ENCODE data around the gene CCDC169.
"Not testable (repeated sequence)": the region's sequence is repeated elsewhere in the genome, so short reads cannot be mapped to it uniquely, and the experiment has no call there.

Gene CCDC169

DNA sequence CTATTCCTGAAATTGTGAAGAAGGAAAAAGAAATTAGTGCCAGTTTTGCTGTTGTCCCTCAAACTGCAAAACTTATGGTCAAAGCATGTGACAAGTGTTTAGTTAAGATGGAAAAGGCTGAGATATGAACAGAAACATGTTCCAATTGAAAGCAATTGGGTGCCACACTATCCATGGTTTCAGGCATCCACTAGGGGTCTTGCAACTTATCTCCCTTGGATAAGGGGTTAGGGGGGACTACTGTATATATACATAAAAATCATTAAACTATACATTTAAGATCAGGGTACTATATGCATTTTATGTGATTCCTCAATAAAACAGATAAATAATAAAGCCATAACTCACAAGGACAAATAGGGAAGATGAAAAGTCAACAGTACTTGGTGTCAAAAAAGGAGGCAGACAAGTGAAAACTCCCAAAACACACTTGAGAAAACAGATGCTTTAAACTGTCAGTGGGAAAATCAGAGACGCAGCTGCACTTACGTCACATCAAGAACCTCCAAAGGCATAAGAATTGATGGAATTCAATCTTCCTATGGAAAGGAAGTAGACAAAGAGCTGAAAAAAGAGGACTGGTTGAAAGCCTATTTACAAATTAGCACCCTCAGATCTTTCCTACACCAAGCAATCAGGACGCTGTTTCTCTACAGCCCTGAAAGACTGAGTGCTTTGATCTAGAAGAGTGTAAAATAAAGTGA, 40.5 kb upstream of the CCDC169 start:
- TF ChIP-seq, protein P1, sequence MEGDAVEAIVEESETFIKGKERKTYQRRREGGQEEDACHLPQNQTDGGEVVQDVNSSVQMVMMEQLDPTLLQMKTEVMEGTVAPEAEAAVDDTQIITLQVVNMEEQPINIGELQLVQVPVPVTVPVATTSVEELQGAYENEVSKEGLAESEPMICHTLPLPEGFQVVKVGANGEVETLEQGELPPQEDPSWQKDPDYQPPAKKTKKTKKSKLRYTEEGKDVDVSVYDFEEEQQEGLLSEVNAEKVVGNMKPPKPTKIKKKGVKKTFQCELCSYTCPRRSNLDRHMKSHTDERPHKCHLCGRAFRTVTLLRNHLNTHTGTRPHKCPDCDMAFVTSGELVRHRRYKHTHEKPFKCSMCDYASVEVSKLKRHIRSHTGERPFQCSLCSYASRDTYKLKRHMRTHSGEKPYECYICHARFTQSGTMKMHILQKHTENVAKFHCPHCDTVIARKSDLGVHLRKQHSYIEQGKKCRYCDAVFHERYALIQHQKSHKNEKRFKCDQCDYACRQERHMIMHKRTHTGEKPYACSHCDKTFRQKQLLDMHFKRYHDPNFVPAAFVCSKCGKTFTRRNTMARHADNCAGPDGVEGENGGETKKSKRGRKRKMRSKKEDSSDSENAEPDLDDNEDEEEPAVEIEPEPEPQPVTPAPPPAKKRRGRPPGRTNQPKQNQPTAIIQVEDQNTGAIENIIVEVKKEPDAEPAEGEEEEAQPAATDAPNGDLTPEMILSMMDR (IDR thresholded peaks at IDR 0.05) = no peak
- Histone ChIP-seq H3K4me1 (ENCODE audit: control insufficient read depth in 1 of 2, insufficient read depth in 1 of 2, low read depth in 1 of 2, low read length in 1 of 2) (peaks cover 2 to 10% of the 10 kb centered on the region in 2 experiments), H3K4me3 (ENCODE audit: low read depth in 1 of 2, low read length in 1 of 2) (no peak overlapping the region), H3K27me3 (no peaks in the 10 kb centered on the region), H3K27ac (no peak overlapping the region), H3K36me3 (peaks cover 6% of the 10 kb centered on the region), H3K9me3 (no peaks in the 10 kb centered on the region)

GRCh38 chr13:36332986-36333385, 35.4 kb upstream of the CCDC169 start:
- H3K4me1 ChIP-seq (ENCODE audit: control insufficient read depth in 1 of 2, insufficient read depth in 1 of 2, low read depth in 1 of 2, low read length in 1 of 2) = no peaks in the 10 kb centered on the region
- no peaks in the 10 kb centered on the region for H3K27me3 ChIP-seq
- TF ChIP-seq, protein P1 (IDR thresholded peaks at IDR 0.05) = no peak
- no peak overlapping the region for H3K4me3 ChIP-seq (ENCODE audit: low read depth in 1 of 2, low read length in 1 of 2)
- H3K27ac ChIP-seq = no peak overlapping the region
- peaks cover 37% of the 10 kb centered on the region for H3K36me3 ChIP-seq
- no peaks in the 10 kb centered on the region for H3K9me3 ChIP-seq

DNA sequence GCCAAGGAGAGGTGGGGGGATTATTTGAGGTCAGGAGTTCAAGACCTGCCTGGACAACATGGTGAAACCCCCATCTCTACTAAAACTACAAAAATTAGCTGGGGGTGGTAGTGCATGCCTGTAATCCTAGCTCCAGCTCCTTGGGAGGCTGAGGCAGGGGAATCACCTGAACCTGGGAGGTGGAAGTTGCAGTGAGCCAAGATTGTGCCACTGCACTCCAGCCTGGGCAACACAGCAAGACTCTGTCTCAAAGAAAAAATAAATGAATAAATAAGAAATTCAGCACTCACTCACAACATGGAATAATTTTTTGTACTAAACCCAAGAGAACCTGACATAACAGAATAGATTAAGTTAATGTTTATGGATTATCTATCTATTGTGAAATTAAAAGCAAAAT, 34.6 kb upstream of the CCDC169 start:
- H3K27me3 ChIP-seq; H3K4me1 ChIP-seq (ENCODE audit: control insufficient read depth in 1 of 2, insufficient read depth in 1 of 2, low read depth in 1 of 2, low read length in 1 of 2); H3K9me3 ChIP-seq; H3K4me3 ChIP-seq (ENCODE audit: low read depth in 1 of 2, low read length in 1 of 2); H3K27ac ChIP-seq: not testable (repeated sequence)
- peaks cover 44% of the 10 kb centered on the region for H3K36me3 ChIP-seq

DNA sequence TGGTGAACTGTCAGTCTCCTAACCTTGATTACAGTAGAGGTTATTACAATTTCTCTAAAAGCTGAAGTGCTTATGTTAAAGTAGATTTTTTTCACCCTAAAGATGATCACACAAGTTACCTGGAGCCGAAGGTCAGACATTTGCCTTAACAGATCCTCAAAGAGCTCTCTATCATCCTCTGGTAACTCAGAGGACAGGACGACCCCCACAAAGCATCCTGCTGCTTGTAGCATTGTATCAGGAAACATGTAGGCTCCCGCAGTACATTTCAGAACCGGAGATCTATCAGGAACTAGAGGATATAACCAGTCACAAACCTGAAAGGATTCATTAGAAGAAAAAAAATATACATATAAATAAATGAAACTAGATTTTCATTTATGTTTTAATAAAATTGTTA, 33.7 kb upstream of the CCDC169 start:
- no peaks in the 10 kb centered on the region for H3K9me3 ChIP-seq
- H3K27me3 ChIP-seq = no peaks in the 10 kb centered on the region
- no peak overlapping the region for H3K27ac ChIP-seq
- peaks cover 53% of the 10 kb centered on the region for H3K36me3 ChIP-seq
- H3K4me3 ChIP-seq (ENCODE audit: low read depth in 1 of 2, low read length in 1 of 2) = no peak overlapping the region
- no peaks in the 10 kb centered on the region for H3K4me1 ChIP-seq (ENCODE audit: control insufficient read depth in 1 of 2, insufficient read depth in 1 of 2, low read depth in 1 of 2, low read length in 1 of 2)
- TF ChIP-seq, protein P1 (IDR thresholded peaks at IDR 0.05) = no peak

DNA sequence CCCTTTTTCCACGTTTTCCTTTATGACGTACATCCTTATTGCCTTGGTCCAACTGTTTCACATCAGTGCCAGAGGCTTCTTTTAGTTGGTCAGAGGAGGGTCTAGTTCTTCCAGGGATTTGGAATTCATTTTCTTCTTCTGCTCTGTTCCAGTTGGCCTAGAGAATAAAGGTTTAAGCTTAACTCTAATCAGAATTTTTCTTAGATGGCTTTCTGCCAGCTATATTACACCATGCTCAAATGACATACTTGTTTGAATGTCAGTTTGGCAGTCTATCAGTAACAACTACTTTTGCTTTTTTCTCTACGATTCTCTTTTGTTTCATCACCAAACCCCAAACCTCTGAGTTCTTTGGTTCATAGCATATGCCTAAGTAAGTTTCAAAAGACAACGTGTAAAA, 31.7 kb upstream of the CCDC169 start:
- TF ChIP-seq, protein P1 (IDR thresholded peaks at IDR 0.05) = no peak
- Histone ChIP-seq H3K4me3 (ENCODE audit: low read depth in 1 of 2, low read length in 1 of 2) (no peak overlapping the region), H3K4me1 (ENCODE audit: control insufficient read depth in 1 of 2, insufficient read depth in 1 of 2, low read depth in 1 of 2, low read length in 1 of 2) (no peaks in the 10 kb centered on the region), H3K27me3 (no peaks in the 10 kb centered on the region), H3K9me3 (no peaks in the 10 kb centered on the region), H3K27ac (no peak overlapping the region), H3K36me3 (peaks cover 64% of the 10 kb centered on the region)

- H3K36me3 ChIP-seq = peaks cover 69% of the 10 kb centered on the region
- no peaks in the 10 kb centered on the region for H3K4me1 ChIP-seq (ENCODE audit: control insufficient read depth in 1 of 2, insufficient read depth in 1 of 2, low read depth in 1 of 2, low read length in 1 of 2)
- H3K27me3 ChIP-seq = no peaks in the 10 kb centered on the region
- TF ChIP-seq, protein P1 (IDR thresholded peaks at IDR 0.05) = no peak
- H3K9me3 ChIP-seq = no peaks in the 10 kb centered on the region
- H3K27ac ChIP-seq = no peak overlapping the region
- H3K4me3 ChIP-seq (ENCODE audit: low read depth in 1 of 2, low read length in 1 of 2) = no peak overlapping the region
Measured at GRCh38 chr13:36328821-36329220, 31.2 kb upstream of the CCDC169 start.

Measured in neutrophil (primary cell).